ENCODE data around the gene LAPTM5.

LAPTM5 gene

DNA sequence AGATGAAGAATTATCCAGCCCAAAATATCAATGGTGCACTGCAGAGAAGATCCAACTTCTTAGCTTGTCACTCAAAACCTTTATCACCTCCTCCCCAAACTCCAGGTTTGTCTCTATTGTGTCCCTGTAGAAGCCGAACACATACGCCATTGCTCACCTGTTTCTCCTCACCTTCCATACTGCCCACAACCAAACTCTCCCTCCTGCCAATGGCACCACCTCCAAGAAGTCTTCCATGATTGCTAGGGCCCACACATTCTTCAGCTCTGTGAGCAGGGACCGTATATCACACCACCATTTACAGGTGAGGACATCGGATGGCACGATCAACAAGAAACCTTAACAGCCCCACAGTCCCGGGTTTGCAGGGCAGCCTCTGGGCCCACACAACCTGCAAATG is 2.2 kb downstream of the LAPTM5 start:
- no peak for DNase-seq

DNA sequence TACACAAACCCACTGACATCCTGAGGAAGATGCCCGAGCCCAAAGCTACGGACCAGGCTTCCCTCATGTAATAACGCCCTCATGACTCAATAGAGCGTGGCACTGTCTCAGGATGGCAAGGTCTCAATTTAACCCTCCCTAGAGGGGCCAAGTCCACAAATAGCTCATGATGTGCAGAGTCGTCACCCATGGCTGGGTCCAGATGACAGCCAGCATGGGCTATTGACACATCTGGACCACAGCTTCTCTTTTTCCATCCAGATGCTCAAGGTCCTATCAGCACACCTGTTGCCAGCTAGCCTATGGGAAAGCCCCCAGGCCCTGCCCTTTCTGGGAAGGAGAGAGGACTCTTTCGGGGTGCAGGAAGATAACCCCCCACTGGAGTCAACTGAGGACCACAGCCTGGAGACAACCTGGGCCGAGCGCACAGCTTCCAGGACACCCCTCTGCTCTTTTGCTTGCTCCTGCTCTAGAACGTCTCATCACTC is 2.8 kb downstream of the LAPTM5 start:
- peak; percentile 79 to 88 for DNase-seq

DNA sequence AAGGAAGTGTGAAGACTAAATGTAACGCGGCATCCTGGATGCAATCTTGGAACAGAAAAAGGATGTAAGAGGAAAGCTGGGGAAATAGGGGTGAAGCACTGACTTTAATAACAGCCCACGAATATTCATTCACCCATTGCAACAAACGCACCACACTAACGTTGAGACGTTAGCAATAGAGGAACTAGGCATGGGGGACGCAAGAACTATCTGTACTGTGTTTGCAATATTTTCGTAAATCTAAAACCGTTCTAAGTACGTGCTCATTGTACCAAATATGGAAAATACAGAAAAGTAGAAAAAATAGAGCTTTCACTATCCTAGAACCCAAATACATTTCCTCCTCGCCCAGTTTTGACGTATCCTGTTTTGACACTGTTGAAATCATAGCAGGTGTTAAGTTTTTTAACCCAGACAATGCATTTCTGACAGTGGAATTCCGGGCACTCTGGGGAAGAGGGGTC is 3.9 kb downstream of the LAPTM5 start:
- peak; percentile 80 to 87 for DNase-seq

DNA sequence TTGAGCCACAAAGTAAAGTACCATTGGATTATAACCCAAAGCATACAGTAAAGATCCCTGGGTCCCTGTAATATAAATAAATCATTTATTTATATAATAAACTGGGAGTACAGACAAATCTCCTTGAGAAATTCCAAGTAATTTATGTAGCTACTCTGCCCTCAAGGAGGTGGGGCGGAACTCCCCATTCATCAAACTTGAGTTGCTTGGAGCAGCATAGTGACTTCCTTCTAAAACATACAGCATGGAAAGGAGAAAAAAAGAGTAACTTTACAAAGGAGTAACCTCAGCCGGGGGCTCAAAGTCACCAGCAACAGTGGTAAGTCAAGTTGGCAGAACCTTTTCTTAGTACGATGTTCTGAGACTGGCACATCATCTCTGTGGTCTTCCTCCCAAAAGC is 4.5 kb downstream of the LAPTM5 start:
- no peak for DNase-seq

DNA sequence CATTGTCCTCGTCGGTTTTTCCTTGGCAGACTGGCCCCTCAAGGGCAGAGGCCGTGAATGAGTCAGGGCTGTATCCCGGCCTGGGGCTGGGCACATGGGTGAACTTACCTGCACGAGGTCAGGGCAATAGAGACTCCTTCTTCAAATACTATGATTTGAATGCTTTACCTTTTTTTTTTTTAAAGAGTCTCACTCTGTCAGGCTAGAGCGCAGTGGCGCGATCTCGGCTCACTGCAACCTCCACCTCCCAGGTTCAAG is 5.0 kb downstream of the LAPTM5 start:
- DNase-seq = no peak

DNA sequence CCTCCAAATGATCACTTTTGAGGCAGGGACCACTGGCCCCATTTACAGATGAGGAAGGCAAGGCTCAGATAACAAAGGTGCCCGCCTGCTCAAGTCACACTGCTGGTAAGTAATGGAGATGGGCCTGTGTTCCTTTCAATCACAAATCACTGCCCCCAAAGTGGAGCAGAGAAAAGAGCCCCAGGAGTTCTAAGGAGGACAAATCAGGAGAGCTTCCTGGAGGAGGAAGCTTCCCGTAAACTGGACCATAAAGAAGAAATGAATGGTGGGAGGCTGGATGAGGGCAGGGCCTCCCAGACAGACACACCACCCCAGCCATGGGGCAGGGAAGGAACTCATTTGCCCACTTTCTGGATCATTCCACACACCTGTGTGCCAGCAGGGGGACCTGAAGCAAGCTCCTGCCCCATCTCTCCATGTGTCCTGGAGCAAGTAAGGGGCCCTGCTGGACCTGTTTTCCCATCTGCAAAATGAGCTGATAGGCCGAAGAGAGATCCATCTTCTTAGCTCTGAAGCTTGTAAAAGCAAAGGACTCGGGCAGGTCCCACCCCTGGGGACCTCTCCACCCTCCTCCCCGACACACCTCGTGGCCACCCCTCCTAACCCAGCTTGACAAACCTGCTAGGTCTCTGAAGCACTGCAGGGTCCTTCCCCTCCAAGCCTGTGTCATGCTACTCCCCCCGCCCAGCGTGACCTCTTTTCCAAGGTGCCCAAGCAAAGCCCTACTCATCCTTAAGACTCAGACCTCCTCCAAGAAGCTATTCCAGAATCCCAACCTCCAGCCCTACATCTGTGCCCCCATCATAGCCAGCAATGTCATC is 5.5 kb downstream of the LAPTM5 start:
- DNase-seq = no peak

DNA sequence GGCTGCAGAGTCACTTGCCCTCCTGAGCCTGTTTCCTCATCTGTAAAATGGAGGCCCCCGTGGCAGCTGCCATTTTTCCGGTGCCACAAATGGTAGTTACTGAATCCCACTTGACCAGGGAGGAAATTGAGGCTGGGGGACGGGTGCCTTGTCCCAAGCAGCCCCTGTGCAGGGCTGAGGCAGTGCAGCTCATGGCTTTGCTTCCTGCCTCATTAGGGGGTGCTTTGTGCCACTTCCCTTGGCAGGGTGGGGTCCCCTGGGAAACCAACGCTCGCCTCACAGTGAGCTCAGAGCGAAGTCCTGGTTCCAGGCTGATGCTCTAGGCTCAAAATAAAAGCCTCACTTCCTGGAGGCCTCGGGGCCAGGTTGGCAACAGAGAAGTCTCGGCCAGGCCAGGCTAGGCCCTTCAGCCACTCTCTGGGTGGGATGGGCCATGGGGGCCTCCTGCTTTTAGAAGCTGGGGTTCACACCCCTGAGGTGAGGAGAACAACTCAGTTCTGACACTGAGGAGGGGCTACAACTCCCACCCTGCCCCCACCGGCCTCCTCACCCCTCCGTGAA is 6.8 kb downstream of the LAPTM5 start:
- no peak for DNase-seq

DNA sequence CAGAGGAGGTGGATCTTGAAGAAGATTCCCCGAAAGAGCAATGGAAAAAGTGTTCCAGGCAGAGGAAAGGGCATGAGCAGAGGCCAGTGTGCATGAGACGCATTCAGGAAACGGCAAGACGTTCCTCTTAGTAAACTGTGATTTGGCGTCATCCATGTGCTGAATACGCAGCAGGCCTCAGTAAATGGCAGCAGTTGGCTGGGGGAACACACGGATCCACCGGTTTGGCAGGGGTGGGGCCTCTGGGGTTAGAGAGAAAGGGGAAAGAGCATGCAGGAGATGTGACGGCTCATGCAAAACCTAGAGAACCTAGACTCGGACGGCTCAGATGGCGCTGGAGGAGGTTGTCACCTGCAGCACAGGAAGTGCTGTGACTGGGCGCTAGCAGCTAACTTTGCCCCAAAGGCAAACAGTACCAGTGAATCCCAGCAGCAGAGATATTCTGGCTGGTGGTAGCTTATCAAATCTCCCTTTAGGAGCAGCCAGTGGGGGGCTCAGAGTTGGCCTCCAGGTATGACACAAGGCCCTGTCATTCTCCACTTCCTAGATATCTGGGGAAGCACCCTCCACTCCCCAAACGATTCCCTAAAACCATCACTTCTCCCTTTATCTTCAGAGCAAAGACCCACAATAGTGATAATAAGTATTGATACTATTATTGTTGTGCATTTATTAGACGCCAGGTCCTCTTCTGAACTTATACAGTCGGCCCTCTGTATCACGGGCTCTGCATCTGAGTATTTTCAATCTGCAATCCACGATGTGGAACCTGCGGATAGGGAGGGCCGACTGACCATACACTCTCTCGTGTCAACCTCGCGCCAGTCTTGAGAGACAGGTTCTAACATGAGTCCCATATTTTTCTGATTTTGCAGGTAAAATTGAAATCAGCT is 7.6 kb downstream of the LAPTM5 start:
- peak in 1 of 2 donors; percentile 33 for DNase-seq

DNA sequence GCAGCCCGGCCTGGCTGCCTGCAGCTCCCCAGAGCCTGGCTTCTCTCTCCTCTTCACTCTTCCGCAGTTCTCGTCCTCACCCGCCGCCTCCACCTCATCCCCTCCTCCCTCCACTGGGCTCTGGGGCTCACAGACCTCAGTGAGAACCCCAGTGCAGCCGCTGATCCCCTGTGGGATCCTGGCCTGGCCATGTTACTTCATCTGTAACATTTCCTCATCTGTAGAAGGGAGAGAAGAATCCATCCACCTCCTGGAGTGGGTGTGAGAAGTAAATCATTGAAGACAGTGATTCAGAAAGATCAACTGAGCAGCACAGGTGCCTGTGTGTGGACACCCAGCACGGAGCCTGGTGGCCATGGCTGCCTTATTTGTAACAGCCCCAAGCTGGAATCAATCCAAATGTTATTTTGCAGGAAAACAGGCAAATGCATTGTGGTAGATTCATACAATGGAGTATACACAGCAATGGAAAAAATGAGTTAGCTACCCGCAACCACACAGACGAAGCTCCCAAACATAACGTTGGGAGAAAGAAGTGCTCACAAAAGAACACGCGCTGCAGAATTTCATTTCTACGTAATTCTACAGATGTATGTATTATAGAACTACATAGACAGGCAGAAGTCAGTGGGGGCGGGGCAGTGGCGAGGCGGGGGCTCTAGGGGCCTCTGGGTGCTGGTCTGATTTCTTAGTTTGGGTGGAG is 8.7 kb downstream of the LAPTM5 start:
- DNase-seq = peak in 1 of 2 donors; percentile 35

DNA sequence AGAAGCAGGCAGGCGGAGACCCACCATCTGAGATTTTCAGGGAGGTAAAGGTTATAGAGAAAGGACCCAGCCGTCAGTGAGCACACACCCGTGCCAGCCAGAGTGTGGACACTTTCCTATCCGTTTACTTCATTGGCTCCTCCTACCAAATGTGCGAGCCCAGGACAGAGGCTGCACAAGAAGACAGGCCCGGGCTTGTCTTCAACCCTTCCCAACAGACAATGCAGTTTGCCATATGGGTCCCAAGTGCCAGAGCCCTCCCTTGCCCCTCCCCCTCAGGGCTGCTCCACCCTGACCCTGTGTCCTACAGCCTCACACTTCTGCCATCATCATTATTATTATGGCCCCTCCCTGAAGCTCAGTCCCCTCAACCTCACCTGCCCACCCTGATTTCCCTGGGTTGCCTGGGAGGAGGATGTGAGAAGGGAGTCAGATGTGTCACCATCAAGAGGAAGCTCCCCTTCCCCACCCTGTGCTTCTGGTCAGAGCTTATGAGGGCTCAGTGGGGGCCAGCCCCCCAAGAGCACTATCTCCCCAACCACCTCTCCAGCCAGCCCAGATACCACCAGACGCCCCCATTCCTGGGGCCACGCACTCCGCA is 9.4 kb downstream of the LAPTM5 start:
- DNase-seq = no peak

DNA sequence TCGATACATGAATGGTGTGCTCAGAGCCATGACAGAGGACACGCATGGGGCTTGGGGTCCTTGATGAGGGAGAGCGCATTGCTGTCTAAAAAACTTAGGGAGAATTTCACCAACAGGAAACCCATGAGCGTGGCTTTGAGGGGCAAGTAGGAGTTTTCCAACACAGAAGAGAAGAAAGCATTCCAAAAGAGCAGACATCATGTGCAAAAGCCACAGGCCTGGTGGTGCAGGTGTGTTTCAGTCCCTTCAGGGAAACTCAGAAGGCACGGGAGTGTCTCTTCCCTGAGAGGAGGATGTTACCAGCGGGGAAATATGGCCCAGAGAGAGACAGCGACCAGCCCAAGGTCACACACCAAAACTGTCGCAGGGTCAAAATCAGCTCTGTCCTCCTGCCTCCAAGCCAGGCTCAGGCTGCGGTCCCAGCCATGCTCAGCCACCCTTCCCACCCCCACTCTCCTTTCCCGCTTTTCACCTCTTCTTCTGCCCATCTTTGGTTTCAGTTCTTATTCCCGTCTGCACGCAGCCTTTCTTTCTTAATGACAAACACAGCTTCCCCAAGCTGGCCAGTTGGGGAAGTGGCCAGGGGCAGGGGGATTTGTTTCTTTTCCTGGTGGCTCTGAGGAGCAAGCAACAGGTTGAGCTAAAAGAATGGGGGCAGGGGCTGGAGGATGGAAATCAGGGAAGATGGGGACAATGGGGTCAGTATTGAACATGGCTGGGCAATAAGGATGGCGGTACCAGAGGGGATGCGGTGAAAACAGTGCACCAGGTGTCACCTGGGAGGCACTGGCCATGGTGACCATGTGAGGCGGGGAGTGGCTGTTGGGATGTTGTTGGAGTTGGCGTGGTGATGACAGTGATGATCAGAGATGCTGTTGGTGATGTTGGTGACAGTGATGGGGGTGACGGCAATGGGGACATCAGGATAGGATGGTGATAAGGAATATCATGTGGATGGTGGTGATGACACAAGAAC is 10.3 kb downstream of the LAPTM5 start:
- peak; percentile 34 to 50 for DNase-seq

DNA sequence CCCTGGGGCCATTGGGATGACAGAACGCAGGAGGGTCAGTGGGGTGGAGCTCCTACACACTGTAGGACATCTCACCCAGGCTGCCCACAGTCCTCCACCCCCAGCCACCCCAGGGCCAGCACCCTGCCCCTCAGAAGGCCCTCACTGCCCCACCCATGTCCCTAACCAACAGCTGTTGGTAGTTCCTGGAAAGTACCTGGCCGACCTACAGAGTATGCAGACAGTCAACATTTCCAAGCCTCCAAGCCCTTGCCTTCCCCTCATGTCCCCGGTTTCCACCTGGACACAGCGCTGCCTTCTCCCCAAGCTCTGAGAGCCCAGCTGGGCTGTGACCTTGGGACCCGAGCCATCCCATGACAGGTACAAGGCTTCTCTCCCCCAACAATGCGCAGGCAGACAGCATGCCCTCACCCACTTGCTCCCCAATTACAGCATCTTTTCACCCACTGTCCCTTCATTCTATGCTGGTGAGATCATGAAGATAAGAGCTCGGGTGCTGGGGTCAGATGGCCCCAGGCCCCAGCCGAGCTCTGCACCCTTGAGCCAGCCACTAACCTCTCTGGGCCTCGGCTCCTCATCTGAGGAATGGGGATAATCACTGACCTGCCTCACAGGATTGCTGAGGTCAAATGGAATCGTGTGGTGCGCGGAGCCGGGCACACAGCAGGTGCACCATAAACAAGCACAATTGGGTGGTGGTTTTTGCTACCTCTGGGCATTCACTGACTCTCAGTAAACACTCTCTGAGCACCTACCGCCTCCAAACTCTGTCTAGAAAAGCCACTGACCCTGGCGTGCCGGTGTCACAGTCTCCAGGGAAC is 11.2 kb downstream of the LAPTM5 start:
- DNase-seq = no peak

DNA sequence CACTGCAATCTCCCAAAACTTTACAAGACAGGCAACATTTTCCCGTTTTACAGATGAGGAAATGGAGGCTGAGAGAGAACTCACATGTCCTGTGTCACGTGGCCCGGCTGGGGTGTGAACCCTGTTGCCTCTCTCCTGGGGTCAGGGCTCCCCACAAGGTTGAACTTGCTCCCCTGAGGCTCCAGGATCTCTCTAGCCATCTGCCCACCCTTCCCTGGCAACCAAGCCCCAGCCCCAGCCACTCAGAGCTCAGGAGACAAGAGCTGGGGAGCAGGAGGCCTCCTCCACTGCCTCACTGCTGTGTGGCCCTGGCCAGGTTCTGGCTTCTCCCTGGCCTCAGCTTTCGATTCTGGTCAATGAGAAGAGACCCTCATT is 11.8 kb downstream of the LAPTM5 start:
- DNase-seq = peak; percentile 49 to 60

DNA sequence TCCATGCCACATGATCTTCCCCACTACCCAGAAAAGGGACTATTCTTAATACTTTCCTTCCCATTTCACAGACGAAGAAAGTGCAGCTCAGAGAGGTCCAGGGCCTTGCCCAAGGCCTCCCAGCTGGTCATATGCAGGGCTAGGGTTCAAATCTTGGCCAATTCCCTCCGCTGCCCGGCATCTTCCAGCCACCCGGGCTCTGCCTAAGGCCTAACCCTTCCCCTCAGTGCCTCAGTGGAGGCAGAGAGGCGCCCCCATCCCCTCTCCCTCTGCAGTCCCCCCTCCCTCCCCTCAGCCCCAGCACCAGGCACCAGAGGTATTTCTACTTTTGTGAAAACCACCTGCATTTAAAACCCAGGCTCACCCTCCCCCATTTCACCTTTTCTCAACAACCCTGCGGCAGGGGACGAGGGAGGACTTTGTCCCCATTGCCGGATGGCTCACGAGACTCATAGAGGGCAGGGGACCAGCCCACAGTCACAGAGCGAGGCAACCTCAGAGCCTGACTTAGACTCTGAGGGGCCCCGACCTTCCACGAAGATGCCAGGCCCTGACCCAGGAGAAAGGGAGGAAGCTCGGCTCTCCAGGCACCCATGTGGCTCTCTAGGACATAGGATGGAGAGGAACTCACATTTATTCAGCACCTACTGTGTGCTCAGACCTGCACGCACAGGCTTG is 12.3 kb downstream of the LAPTM5 start:
- DNase-seq = no peak

DNA sequence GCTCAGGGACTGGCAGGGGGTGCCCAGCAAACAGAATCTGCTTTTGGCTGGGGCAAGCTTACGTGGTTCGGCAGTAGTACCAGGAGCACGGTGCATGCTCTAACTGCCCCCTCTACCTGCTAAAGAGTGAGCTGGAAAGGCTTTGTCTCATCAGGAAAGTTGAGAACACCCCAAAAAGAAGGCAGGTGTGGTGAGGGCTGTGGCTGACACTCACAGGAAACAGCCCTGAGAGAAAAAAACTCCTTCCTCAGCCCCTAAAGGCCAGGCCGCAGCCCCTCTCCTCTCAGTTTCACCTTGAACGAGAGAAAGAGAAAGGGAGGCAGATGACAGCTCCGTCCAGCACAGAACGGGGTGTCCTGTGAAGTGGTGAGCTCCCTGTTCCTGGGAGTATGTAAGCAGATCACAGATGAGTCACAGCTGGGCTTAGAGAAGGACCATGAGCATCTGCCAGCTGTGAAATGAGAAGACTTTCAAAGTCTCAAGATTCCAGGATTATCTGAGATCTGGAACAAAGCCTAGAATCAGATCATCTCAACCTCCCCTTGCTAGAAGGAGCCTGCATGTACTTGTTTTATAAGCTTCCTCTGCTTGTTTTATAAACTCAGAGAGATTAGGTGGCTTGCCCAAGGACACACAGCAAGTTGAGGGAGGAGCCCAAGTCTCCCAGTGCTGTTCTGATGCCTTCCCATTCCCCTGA is 13.4 kb downstream of the LAPTM5 start:
- no peak for DNase-seq

DNA sequence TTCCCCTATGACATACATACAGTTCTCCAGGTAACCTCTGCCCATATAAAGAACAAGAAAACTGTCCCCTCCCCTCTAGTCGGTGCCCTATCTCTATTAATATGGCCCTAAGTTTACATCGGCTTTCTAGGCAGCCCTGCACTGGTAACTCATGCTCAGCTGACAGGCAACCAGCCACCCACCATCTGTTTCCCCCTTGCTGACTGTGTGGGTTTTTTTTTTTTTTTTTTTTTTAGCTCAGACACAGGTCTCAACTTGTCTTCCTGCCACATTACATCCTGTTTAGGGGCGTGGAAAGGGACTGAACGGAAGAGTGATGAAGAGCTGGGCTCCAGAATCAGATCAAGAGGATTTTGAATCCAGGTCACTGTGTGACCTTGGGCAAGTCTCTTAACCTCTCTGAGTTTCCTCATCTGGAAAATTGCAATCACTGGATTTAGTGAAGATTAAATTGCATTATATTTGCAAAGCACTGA is 14.0 kb downstream of the LAPTM5 start:
- peak; percentile 85 to 91 for DNase-seq

DNA sequence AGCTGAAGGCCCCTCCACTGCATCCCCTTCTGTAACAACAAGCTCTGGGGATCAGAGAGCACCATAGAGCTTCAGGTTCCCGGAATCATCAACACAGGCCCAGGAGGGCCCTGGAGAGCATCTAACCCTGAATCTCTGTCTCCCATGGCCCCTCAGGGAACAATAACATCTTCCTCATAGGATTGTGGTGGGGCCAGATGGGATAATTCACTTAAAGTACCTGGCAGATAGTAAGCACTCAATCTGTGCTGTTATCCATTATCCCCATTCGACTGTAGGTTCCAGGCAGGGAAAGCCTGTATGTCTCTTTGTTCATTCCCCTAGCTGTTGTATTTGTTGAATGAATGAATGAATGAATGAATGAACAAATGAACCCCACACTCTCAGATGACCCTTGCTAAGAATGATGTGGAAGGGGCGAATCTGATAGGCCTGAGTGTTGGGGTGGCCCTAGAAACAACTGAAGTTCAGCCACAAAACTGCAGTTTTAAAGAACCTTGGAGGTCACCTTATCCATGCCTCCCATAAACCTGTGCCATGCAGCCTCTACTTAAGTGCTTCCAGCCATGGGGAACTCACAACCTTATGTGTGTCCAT is 14.5 kb downstream of the LAPTM5 start:
- no peak for DNase-seq

DNA sequence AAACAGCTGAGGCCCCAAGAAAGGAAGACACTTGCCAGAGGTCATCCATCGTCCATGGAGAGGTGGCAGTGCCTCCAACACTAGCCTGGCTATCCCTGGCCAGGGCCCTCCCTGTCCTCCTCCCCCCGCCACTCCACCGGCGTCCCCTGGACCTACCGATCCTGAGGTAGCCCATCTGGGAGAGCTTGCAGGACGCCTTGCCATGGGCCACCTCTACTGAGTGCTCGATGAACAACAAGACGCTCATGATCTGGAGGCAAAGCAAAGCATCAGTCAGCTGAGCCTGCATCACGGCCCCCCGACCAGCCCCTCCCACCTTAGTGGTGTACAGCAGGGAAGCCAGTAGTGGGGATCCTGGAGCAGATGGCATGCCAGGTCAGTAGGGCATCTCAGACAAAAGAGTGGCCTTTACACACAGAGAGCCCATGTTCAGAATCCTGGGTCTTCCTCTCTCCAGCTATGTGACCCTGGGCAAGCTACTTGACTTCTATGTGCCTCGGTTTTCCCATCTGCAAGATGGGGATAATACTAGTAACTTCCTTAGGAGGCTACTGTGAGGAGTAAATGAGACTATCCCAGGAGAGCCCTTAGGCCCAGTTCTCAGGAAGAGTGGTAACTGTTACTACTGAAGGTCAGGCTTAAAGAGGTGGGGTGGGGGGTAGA is 15.1 kb downstream of the LAPTM5 start:
- DNase-seq = no peak
